ENCODE measurements around the gene TBC1D13.
"Not testable (repeated sequence)": the region's sequence is repeated elsewhere in the genome, so short reads cannot be mapped to it uniquely, and the experiment has no call there.

The TBC1D13 gene

GRCh38 chr9:128841694-128842492, 54.8 kb downstream of the TBC1D13 start:
- no peaks in the 10 kb centered on the region for H3K9me3 ChIP-seq (ENCODE audit: insufficient read depth, low read length)
- TF ChIP-seq EZH2phosphoT487 (conservative IDR thresholded peaks at IDR 0.05; ENCODE audit: low read length) (no peak), CTCF (IDR thresholded peaks at IDR 0.05; ENCODE audit: insufficient read depth, low read length, poor library complexity, severe bottlenecking) (no peak)
- no peaks in the 10 kb centered on the region for H3K36me3 ChIP-seq (ENCODE audit: low read length)

GRCh38 chr9:128843171-128843570, 56.1 kb downstream of the TBC1D13 start:
- not testable (repeated sequence) for H4K20me1 ChIP-seq (ENCODE audit: low read depth, low read length); H3K27me3 ChIP-seq (ENCODE audit: low read length); H3K36me3 ChIP-seq (ENCODE audit: low read length); H3K9me3 ChIP-seq (ENCODE audit: insufficient read depth, low read length); H3K4me2 ChIP-seq (ENCODE audit: low read depth, low read length, poor library complexity, severe bottlenecking); H3K27ac ChIP-seq (ENCODE audit: low read depth, low read length); H3K4me3 ChIP-seq (ENCODE audit: insufficient read depth, low read length, poor library complexity, severe bottlenecking); H3K9me2 ChIP-seq (replicated peaks; ENCODE audit: insufficient read depth, low read length); H3F3A ChIP-seq (ENCODE audit: insufficient read depth); H2AFZ ChIP-seq (ENCODE audit: low read depth, low read length, severe bottlenecking); H3K9ac ChIP-seq (ENCODE audit: low read length)
- H3K79me2 ChIP-seq (ENCODE audit: insufficient read depth, low read length) = peaks cover 26% of the 10 kb centered on the region

More at GRCh38 chr9:128841694-128842492, 54.8 kb downstream of the TBC1D13 start:
- H3F3A ChIP-seq (ENCODE audit: insufficient read depth) = no peaks in the 10 kb centered on the region
- H3K27me3 ChIP-seq (ENCODE audit: low read length) = no peaks in the 10 kb centered on the region
- no peak overlapping the region for H3K4me2 ChIP-seq (ENCODE audit: low read depth, low read length, poor library complexity, severe bottlenecking)
- H3K9ac ChIP-seq (ENCODE audit: low read length) = no peak overlapping the region
- H3K9me2 ChIP-seq (replicated peaks; ENCODE audit: insufficient read depth, low read length) = no peaks in the 10 kb centered on the region
- H4K20me1 ChIP-seq (ENCODE audit: low read depth, low read length) = no peaks in the 10 kb centered on the region
- peaks cover 15% of the 10 kb centered on the region for H3K79me2 ChIP-seq (ENCODE audit: insufficient read depth, low read length)
- H2AFZ ChIP-seq (ENCODE audit: low read depth, low read length, severe bottlenecking) = no peak overlapping the region
- H3K4me3 ChIP-seq (ENCODE audit: insufficient read depth, low read length, poor library complexity, severe bottlenecking) = no peak overlapping the region
- H3K27ac ChIP-seq (ENCODE audit: low read depth, low read length) = no peak overlapping the region

- TF ChIP-seq EZH2phosphoT487 (conservative IDR thresholded peaks at IDR 0.05; ENCODE audit: low read length) (no peak), CTCF (IDR thresholded peaks at IDR 0.05; ENCODE audit: insufficient read depth, low read length, poor library complexity, severe bottlenecking) (no peak)
- H3K9me3 ChIP-seq (ENCODE audit: insufficient read depth, low read length) = no peaks in the 10 kb centered on the region
- H3K27me3 ChIP-seq (ENCODE audit: low read length) = no peaks in the 10 kb centered on the region
- no peak overlapping the region for H3K9ac ChIP-seq (ENCODE audit: low read length)
- no peaks in the 10 kb centered on the region for H3F3A ChIP-seq (ENCODE audit: insufficient read depth)
- H4K20me1 ChIP-seq (ENCODE audit: low read depth, low read length) = no peaks in the 10 kb centered on the region
- no peak overlapping the region for H3K4me2 ChIP-seq (ENCODE audit: low read depth, low read length, poor library complexity, severe bottlenecking)
- no peak overlapping the region for H2AFZ ChIP-seq (ENCODE audit: low read depth, low read length, severe bottlenecking)
- no peaks in the 10 kb centered on the region for H3K36me3 ChIP-seq (ENCODE audit: low read length)
- no peak overlapping the region for H3K4me3 ChIP-seq (ENCODE audit: insufficient read depth, low read length, poor library complexity, severe bottlenecking)
- H3K9me2 ChIP-seq (replicated peaks; ENCODE audit: insufficient read depth, low read length) = no peaks in the 10 kb centered on the region
- peaks cover 31% of the 10 kb centered on the region for H3K79me2 ChIP-seq (ENCODE audit: insufficient read depth, low read length)
- H3K27ac ChIP-seq (ENCODE audit: low read depth, low read length) = no peak overlapping the region
Observed at GRCh38 chr9:128845186-128845931, 58.3 kb downstream of the TBC1D13 start.

- H3K27me3 ChIP-seq (ENCODE audit: low read length) = no peaks in the 10 kb centered on the region
- no peak overlapping the region for H2AFZ ChIP-seq (ENCODE audit: low read depth, low read length, severe bottlenecking)
- H3K27ac ChIP-seq (ENCODE audit: low read depth, low read length) = no peak overlapping the region
- peaks cover 35% of the 10 kb centered on the region for H3K79me2 ChIP-seq (ENCODE audit: insufficient read depth, low read length)
- no peaks in the 10 kb centered on the region for H3F3A ChIP-seq (ENCODE audit: insufficient read depth)
- no peak overlapping the region for H3K4me2 ChIP-seq (ENCODE audit: low read depth, low read length, poor library complexity, severe bottlenecking)
- H3K9ac ChIP-seq (ENCODE audit: low read length) = no peak overlapping the region
- no peaks in the 10 kb centered on the region for H4K20me1 ChIP-seq (ENCODE audit: low read depth, low read length)
- no peak for TF ChIP-seq CTCF (IDR thresholded peaks at IDR 0.05; ENCODE audit: insufficient read depth, low read length, poor library complexity, severe bottlenecking)
- TF ChIP-seq EZH2phosphoT487 (conservative IDR thresholded peaks at IDR 0.05; ENCODE audit: low read length) = no peak
- no peaks in the 10 kb centered on the region for H3K9me2 ChIP-seq (replicated peaks; ENCODE audit: insufficient read depth, low read length)
- no peaks in the 10 kb centered on the region for H3K9me3 ChIP-seq (ENCODE audit: insufficient read depth, low read length)
- no peak overlapping the region for H3K4me3 ChIP-seq (ENCODE audit: insufficient read depth, low read length, poor library complexity, severe bottlenecking)
- 0 out of 2 replicates have a peak, but pooled peaks cover 2% of the 10 kb centered on the region for H3K36me3 ChIP-seq (ENCODE audit: low read length)
Observed at GRCh38 chr9:128846680-128847030, 59.6 kb downstream of the TBC1D13 start.

All from SU-DHL-6 (cell line).